Caco-2 (cell line): ENCODE data around the gene GRM7. TPM values are rescaled to one million over a fixed set of nuclear protein-coding genes. Genes with fewer than 3 reads are reported as not detected.

ENCODE experiments used
- BruUV-seq: library from RNA; stranded (reverse); fragments of 400-500 nt; replicated peaks from 2 replicates; lab custom pipeline; 2021; lab: Mats Ljungman, UMichigan
- CTCF ChIA-PET: fragments of 300-600 bp; sonication (Branson Sonifier 250); formaldehyde crosslinking; loops from one replicate; lab custom pipeline; 2022; ENCODE audit warnings: antibody characterized with exemption; lab: Charles Lee
- POLR2A ChIA-PET: fragments of 300-600 bp; sonication (Branson Sonifier 250); formaldehyde crosslinking; loops from one replicate; lab custom pipeline; 2022; ENCODE audit warnings: antibody characterized with exemption; lab: Charles Lee
- DNase-seq, 2 experiments: peaks; one replicate each; pipeline versions ENCODE4 v3.0.0 to v3.0.0-alpha.2; 2020 to 2022
- H3K27me3 ChIP-seq: replicated peaks from 2 replicates; pipeline ENCODE4 v1.6.0; 2011; ENCODE audit warnings: low read length; ENCODE audit not compliant: control insufficient read depth, insufficient read depth
- H3K36me3 ChIP-seq: 2 replicates; pipeline ENCODE4 v1.5.1; 2011; ENCODE audit warnings: low read length; ENCODE audit not compliant: control insufficient read depth, insufficient read depth
- H3K4me1 ChIP-seq: fragments of 250-450 bp; sonication (Bioruptor Pico); 2 replicates; pipeline ENCODE4 v1.5.1; 2020; ENCODE audit warnings: mild to moderate bottlenecking
- H3K4me3 ChIP-seq: 2 replicates; pipeline ENCODE4 v1.5.1; 2011; ENCODE audit warnings: low read depth, mild to moderate bottlenecking, control low read depth, low read length
- H3K9me3 ChIP-seq: fragments of 250-450 bp; sonication (Bioruptor Pico); 2 replicates; pipeline ENCODE4 v1.5.1; 2020; ENCODE audit warnings: mild to moderate bottlenecking, moderate library complexity
- H3K27ac Mint-ChIP-seq: one replicate; pipeline ENCODE4 v1.8.0; 2022; ENCODE audit warnings: mixed read lengths; ENCODE audit not compliant: unreplicated experiment
- H3K27me3 Mint-ChIP-seq: one replicate; pipeline ENCODE4 v1.8.0; 2022; ENCODE audit warnings: mixed read lengths; ENCODE audit not compliant: insufficient read depth, unreplicated experiment
- H3K36me3 Mint-ChIP-seq: one replicate; pipeline ENCODE4 v1.8.0; 2022; ENCODE audit warnings: mild to moderate bottlenecking, mixed read lengths; ENCODE audit not compliant: insufficient read depth, unreplicated experiment
- H3K4me1 Mint-ChIP-seq: one replicate; pipeline ENCODE4 v1.8.0; 2022; ENCODE audit warnings: low read depth, mixed read lengths; ENCODE audit not compliant: unreplicated experiment
- H3K4me3 Mint-ChIP-seq: one replicate; pipeline ENCODE4 v1.8.0; 2022; ENCODE audit warnings: mild to moderate bottlenecking, moderate library complexity, mixed read lengths; ENCODE audit not compliant: unreplicated experiment
- H3K9me3 Mint-ChIP-seq: one replicate; pipeline ENCODE4 v1.8.0; 2022; ENCODE audit warnings: mixed read lengths; ENCODE audit not compliant: unreplicated experiment
- intact Hi-C: fragments of 100-400 bp; cut with micrococcal nuclease; formaldehyde crosslinking; loops from one replicate; pipeline ENCODE4 v1.10.0; 2022; ENCODE audit not compliant: unreplicated experiment
- total RNA-seq: library from RNA; stranded (reverse); gene quantifications from 2 replicates; pipeline ENCODE4 v1.2.3, GENCODE V29; 2022
- TF ChIP-seq, protein P1 (sequence below), 2 experiments: fragments of 200-600 bp in 1 of 2; IDR thresholded peaks; 1 replicate in 1 of 2; 2 replicates in 1 of 2; pipeline versions ENCODE4 v1.5.1 to v1.8.0; 2011 to 2022; ENCODE audit warnings: antibody characterized with exemption in 1 of 2, control low read depth in 1 of 2, inconsistent platforms in 1 of 2, low read depth in 1 of 2, low read length in 1 of 2, mild to moderate bottlenecking in 1 of 2, moderate library complexity in 1 of 2; ENCODE audit not compliant: insufficient read depth in 1 of 2, severe bottlenecking in 1 of 2, unreplicated experiment in 1 of 2

GRM7 gene
- total RNA-seq, 1 experiment from 2014 or later = not detected

DNA sequence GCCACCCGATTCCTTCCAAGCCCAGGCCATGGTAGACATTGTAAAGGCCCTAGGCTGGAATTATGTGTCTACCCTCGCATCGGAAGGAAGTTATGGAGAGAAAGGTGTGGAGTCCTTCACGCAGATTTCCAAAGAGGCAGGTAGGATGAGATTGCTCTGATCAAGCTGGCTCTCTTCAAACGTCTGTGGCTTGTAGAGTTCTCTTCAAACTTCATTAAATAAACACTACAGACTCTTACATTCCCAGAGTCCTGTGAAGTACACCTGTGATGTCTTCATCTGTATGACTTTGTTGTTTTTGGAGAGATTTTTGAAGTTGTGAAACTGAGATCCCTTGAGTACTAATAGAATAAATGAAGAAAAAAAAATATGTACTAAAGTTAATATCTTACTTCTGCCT, 285.6 kb downstream of the GRM7 start:
- intact Hi-C loops = loop anchor here (10.0 kb wide), 1 partner anchor 152 kb away; no protein-coding TSS in a partner anchor
- ChIA-PET CTCF (no interaction called here), POLR2A (no interaction called here)
- H3K27me3 ChIP-seq = no peaks in the 10 kb centered on the region
- H3K9me3 ChIP-seq = no peaks in the 10 kb centered on the region
- Mint-ChIP-seq H3K27ac (no peak overlapping the region), H3K4me1 (no peaks in the 10 kb centered on the region), H3K27me3 (peaks cover 10% of the 10 kb centered on the region), H3K4me3 (no peak overlapping the region), H3K36me3 (no peaks in the 10 kb centered on the region), H3K9me3 (no peaks in the 10 kb centered on the region)
- no peaks in the 10 kb centered on the region for H3K4me1 ChIP-seq
- no peak overlapping the region for H3K4me3 ChIP-seq
- DNase-seq = no peak
- no peaks in the 10 kb centered on the region for H3K36me3 ChIP-seq
- TF ChIP-seq, protein P1, sequence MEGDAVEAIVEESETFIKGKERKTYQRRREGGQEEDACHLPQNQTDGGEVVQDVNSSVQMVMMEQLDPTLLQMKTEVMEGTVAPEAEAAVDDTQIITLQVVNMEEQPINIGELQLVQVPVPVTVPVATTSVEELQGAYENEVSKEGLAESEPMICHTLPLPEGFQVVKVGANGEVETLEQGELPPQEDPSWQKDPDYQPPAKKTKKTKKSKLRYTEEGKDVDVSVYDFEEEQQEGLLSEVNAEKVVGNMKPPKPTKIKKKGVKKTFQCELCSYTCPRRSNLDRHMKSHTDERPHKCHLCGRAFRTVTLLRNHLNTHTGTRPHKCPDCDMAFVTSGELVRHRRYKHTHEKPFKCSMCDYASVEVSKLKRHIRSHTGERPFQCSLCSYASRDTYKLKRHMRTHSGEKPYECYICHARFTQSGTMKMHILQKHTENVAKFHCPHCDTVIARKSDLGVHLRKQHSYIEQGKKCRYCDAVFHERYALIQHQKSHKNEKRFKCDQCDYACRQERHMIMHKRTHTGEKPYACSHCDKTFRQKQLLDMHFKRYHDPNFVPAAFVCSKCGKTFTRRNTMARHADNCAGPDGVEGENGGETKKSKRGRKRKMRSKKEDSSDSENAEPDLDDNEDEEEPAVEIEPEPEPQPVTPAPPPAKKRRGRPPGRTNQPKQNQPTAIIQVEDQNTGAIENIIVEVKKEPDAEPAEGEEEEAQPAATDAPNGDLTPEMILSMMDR (IDR thresholded peaks at IDR 0.05; ENCODE audit: insufficient read depth in 1 of 2, low read depth in 1 of 2, low read length in 1 of 2, severe bottlenecking in 1 of 2, unreplicated experiment in 1 of 2) = no peak
- no TSS peak for BruUV-seq

- Histone ChIP-seq H3K4me1 (no peaks in the 10 kb centered on the region), H3K36me3 (no peaks in the 10 kb centered on the region), H3K9me3 (no peaks in the 10 kb centered on the region), H3K4me3 (no peak overlapping the region), H3K27me3 (no peaks in the 10 kb centered on the region)
- Mint-ChIP-seq H3K4me1 (no peaks in the 10 kb centered on the region), H3K9me3 (no peaks in the 10 kb centered on the region), H3K27ac (no peak overlapping the region), H3K4me3 (no peak overlapping the region), H3K27me3 (no peaks in the 10 kb centered on the region), H3K36me3 (no peaks in the 10 kb centered on the region)
- BruUV-seq = no TSS peak
- TF ChIP-seq, protein P1 (IDR thresholded peaks at IDR 0.05; ENCODE audit: insufficient read depth in 1 of 2, low read depth in 1 of 2, low read length in 1 of 2, severe bottlenecking in 1 of 2, unreplicated experiment in 1 of 2) = no peak
- intact Hi-C loops = no loop called here
- no peak for DNase-seq
- ChIA-PET POLR2A (no interaction called here), CTCF (no interaction called here)
Measured at GRCh38 chr3:7158516-7158915, 297.6 kb downstream of the GRM7 start.

GRCh38 chr3:7160689-7161088, 299.8 kb downstream of the GRM7 start:
- no peaks in the 10 kb centered on the region for H3K9me3 ChIP-seq
- Mint-ChIP-seq H3K4me1 (no peaks in the 10 kb centered on the region), H3K27ac (no peak overlapping the region), H3K9me3 (no peaks in the 10 kb centered on the region), H3K4me3 (no peak overlapping the region), H3K36me3 (no peaks in the 10 kb centered on the region), H3K27me3 (no peaks in the 10 kb centered on the region)
- no peaks in the 10 kb centered on the region for H3K4me1 ChIP-seq
- intact Hi-C loops = no loop called here
- POLR2A ChIA-PET = no interaction called here
- H3K27me3 ChIP-seq = no peaks in the 10 kb centered on the region
- TF ChIP-seq, protein P1 (IDR thresholded peaks at IDR 0.05; ENCODE audit: insufficient read depth in 1 of 2, low read depth in 1 of 2, low read length in 1 of 2, severe bottlenecking in 1 of 2, unreplicated experiment in 1 of 2) = no peak
- BruUV-seq = no TSS peak
- CTCF ChIA-PET = no interaction called here
- no peak overlapping the region for H3K4me3 ChIP-seq
- no peak for DNase-seq
- no peaks in the 10 kb centered on the region for H3K36me3 ChIP-seq
